ENCODE data around the gene CYP39A1. TPM values are rescaled to one million over a fixed set of nuclear protein-coding genes. Genes with fewer than 3 reads are reported as not detected.

The CYP39A1 gene
- total RNA-seq (1.7 TPM), polyA plus RNA-seq (1.2 TPM)
- long read RNA-seq, donor 1: 0 reads
- long read RNA-seq, donor 2: 0 reads
- long read RNA-seq, donor 3, partial matches to known transcripts: 0 of 1 reads
- long read RNA-seq, donor 3, other reads (novel, unspliced or antisense): 0 of 1 reads
- long read RNA-seq, donor 4: 0 reads
- long read RNA-seq, donor 5, partial matches to known transcripts: 0 of 1 reads
- long read RNA-seq, donor 5, other reads (novel, unspliced or antisense): 0 of 1 reads
- long read RNA-seq, donor 6: 0 reads
- long read RNA-seq, donor 7: 0 reads
- long read RNA-seq, donor 8, partial matches to known transcripts: 0 of 2 reads
- long read RNA-seq, donor 8, other reads (novel, unspliced or antisense): 0 of 2 reads
- long read RNA-seq, donor 9: 0 reads
- long read RNA-seq, donor 10, partial matches to known transcripts: 0 of 1 reads
- long read RNA-seq, donor 10, other reads (novel, unspliced or antisense): 0 of 1 reads

- peaks cover 7 to 11% of the 10 kb centered on the region in 2 donors for H3K4me1 ChIP-seq (ENCODE audit: control insufficient read depth in 2 of 2, insufficient read depth in 2 of 2, low read length in 2 of 2)
- DNase-seq (ENCODE audit: low read depth in 6 of 9, low spot score in 9 of 9): peak; percentile 40 to 89 (median 77)
- no peaks in the 10 kb centered on the region for H3K9me3 ChIP-seq (ENCODE audit: control insufficient read depth in 2 of 2, insufficient read depth in 1 of 2, low read length in 1 of 2)
- H3K4me3 ChIP-seq (ENCODE audit: low read length in 2 of 2): peak within 1 kb of the TSS; percentile 67 to 77
- no peaks in the 10 kb centered on the region for H3K36me3 ChIP-seq (ENCODE audit: control insufficient read depth in 2 of 2, insufficient read depth in 2 of 2, low read length in 1 of 2)
- under 1% methylated on average over 72 of the region's 72 CpGs for WGBS
- H3K27ac ChIP-seq (ENCODE audit: low read depth in 1 of 2, low read length in 1 of 2): peak within 1 kb of the TSS in 1 of 2 donors; percentile 12
- peaks cover 13 to 38% of the 10 kb centered on the region in 2 donors for H3K27me3 ChIP-seq (ENCODE audit: control insufficient read depth in 2 of 2, insufficient read depth in 1 of 2, low read length in 1 of 2)
These were observed at the start of gene CYP39A1, which contains the start of gene SLC25A27 for GRCh38 chr6:46652603-46653438. TSS of gene CYP39A1 (minus strand) at chr6:46652818. CDS start at chr6:46652582, 236 bp downstream. TSS of gene SLC25A27 (plus strand) at chr6:46652975. CDS start at chr6:46653193, 218 bp downstream.

- 86% methylated on average over 1 of the region's 1 CpG for whole genome bisulfite sequencing
- Histone ChIP-seq H3K4me1 (ENCODE audit: control insufficient read depth in 2 of 2, insufficient read depth in 2 of 2, low read length in 2 of 2) (no peaks in the 10 kb centered on the region), H3K27ac (ENCODE audit: low read depth in 1 of 2, low read length in 1 of 2) (no peak overlapping the region), H3K27me3 (ENCODE audit: control insufficient read depth in 2 of 2, insufficient read depth in 1 of 2, low read length in 1 of 2) (no peaks in the 10 kb centered on the region), H3K4me3 (ENCODE audit: low read length in 2 of 2) (no peak overlapping the region), H3K36me3 (ENCODE audit: control insufficient read depth in 2 of 2, insufficient read depth in 2 of 2, low read length in 1 of 2) (no peaks in the 10 kb centered on the region), H3K9me3 (ENCODE audit: control insufficient read depth in 2 of 2, insufficient read depth in 1 of 2, low read length in 1 of 2) (no peaks in the 10 kb centered on the region)
- no peak for DNase-seq (ENCODE audit: low read depth in 6 of 9, low spot score in 9 of 9)
These were observed 47.4 kb upstream of the CYP39A1 start for GRCh38 chr6:46699970-46700369.

GRCh38 chr6:46690911-46691451 is 38.4 kb upstream of the CYP39A1 start:
- H3K4me1 ChIP-seq (ENCODE audit: control insufficient read depth in 2 of 2, insufficient read depth in 2 of 2, low read length in 2 of 2): no peaks in the 10 kb centered on the region
- H3K36me3 ChIP-seq (ENCODE audit: control insufficient read depth in 2 of 2, insufficient read depth in 2 of 2, low read length in 1 of 2): no peaks in the 10 kb centered on the region
- H3K27ac ChIP-seq (ENCODE audit: low read depth in 1 of 2, low read length in 1 of 2): no peak overlapping the region
- DNase-seq (ENCODE audit: low read depth in 6 of 9, low spot score in 9 of 9): no peak
- no peaks in the 10 kb centered on the region for H3K27me3 ChIP-seq (ENCODE audit: control insufficient read depth in 2 of 2, insufficient read depth in 1 of 2, low read length in 1 of 2)
- 87% methylated on average over 1 of the region's 1 CpG for WGBS
- H3K4me3 ChIP-seq (ENCODE audit: low read length in 2 of 2): no peak overlapping the region
- peaks cover 0 to 9% of the 10 kb centered on the region in 2 donors for H3K9me3 ChIP-seq (ENCODE audit: control insufficient read depth in 2 of 2, insufficient read depth in 1 of 2, low read length in 1 of 2)

- DNase-seq (ENCODE audit: low read depth in 6 of 9, low spot score in 9 of 9): no peak
- Histone ChIP-seq H3K27ac (ENCODE audit: low read depth in 1 of 2, low read length in 1 of 2) (no peak overlapping the region), H3K4me3 (ENCODE audit: low read length in 2 of 2) (no peak overlapping the region), H3K4me1 (ENCODE audit: control insufficient read depth in 2 of 2, insufficient read depth in 2 of 2, low read length in 2 of 2) (no peaks in the 10 kb centered on the region), H3K27me3 (ENCODE audit: control insufficient read depth in 2 of 2, insufficient read depth in 1 of 2, low read length in 1 of 2) (no peaks in the 10 kb centered on the region), H3K36me3 (ENCODE audit: control insufficient read depth in 2 of 2, insufficient read depth in 2 of 2, low read length in 1 of 2) (no peaks in the 10 kb centered on the region), H3K9me3 (ENCODE audit: control insufficient read depth in 2 of 2, insufficient read depth in 1 of 2, low read length in 1 of 2) (peaks cover 0 to 9% of the 10 kb centered on the region in 2 donors)
- 96% methylated on average over 2 of the region's 2 CpGs for WGBS
These were observed 37.6 kb upstream of the CYP39A1 start for GRCh38 chr6:46690141-46690755.

- DNase-seq (ENCODE audit: low read depth in 6 of 9, low spot score in 9 of 9): no peak
- H3K27me3 ChIP-seq (ENCODE audit: control insufficient read depth in 2 of 2, insufficient read depth in 1 of 2, low read length in 1 of 2): no peaks in the 10 kb centered on the region
- no peak overlapping the region for H3K4me3 ChIP-seq (ENCODE audit: low read length in 2 of 2)
- H3K27ac ChIP-seq (ENCODE audit: low read depth in 1 of 2, low read length in 1 of 2): no peak overlapping the region
- H3K36me3 ChIP-seq (ENCODE audit: control insufficient read depth in 2 of 2, insufficient read depth in 2 of 2, low read length in 1 of 2): no peaks in the 10 kb centered on the region
- peaks cover 0 to 9% of the 10 kb centered on the region in 2 donors for H3K9me3 ChIP-seq (ENCODE audit: control insufficient read depth in 2 of 2, insufficient read depth in 1 of 2, low read length in 1 of 2)
- no peaks in the 10 kb centered on the region for H3K4me1 ChIP-seq (ENCODE audit: control insufficient read depth in 2 of 2, insufficient read depth in 2 of 2, low read length in 2 of 2)
- WGBS: 95% methylated on average over 3 of the region's 3 CpGs
These were observed 37.0 kb upstream of the CYP39A1 start for GRCh38 chr6:46689657-46690056.

GRCh38 chr6:46688966-46689335 is 36.3 kb upstream of the CYP39A1 start:
- H3K27me3 ChIP-seq (ENCODE audit: control insufficient read depth in 2 of 2, insufficient read depth in 1 of 2, low read length in 1 of 2): no peaks in the 10 kb centered on the region
- WGBS: 97% methylated on average over 13 of the region's 13 CpGs

GRCh38 chr6:46688117-46688965 is 35.7 kb upstream of the CYP39A1 start:
- Histone ChIP-seq H3K4me1 (ENCODE audit: control insufficient read depth in 2 of 2, insufficient read depth in 2 of 2, low read length in 2 of 2) (no peaks in the 10 kb centered on the region), H3K27ac (ENCODE audit: low read depth in 1 of 2, low read length in 1 of 2) (no peak overlapping the region), H3K9me3 (ENCODE audit: control insufficient read depth in 2 of 2, insufficient read depth in 1 of 2, low read length in 1 of 2) (peaks cover 0 to 9% of the 10 kb centered on the region in 2 donors), H3K4me3 (ENCODE audit: low read length in 2 of 2) (no peak overlapping the region), H3K36me3 (ENCODE audit: control insufficient read depth in 2 of 2, insufficient read depth in 2 of 2, low read length in 1 of 2) (no peaks in the 10 kb centered on the region), H3K27me3 (ENCODE audit: control insufficient read depth in 2 of 2, insufficient read depth in 1 of 2, low read length in 1 of 2) (no peaks in the 10 kb centered on the region)
- WGBS: 96% methylated on average over 85 of the region's 85 CpGs
- no peak for DNase-seq (ENCODE audit: low read depth in 6 of 9, low spot score in 9 of 9)

More at GRCh38 chr6:46688966-46689335, 36.3 kb upstream of the CYP39A1 start:
- peaks cover 0 to 9% of the 10 kb centered on the region in 2 donors for H3K9me3 ChIP-seq (ENCODE audit: control insufficient read depth in 2 of 2, insufficient read depth in 1 of 2, low read length in 1 of 2)
- DNase-seq (ENCODE audit: low read depth in 6 of 9, low spot score in 9 of 9): no peak
- H3K27ac ChIP-seq (ENCODE audit: low read depth in 1 of 2, low read length in 1 of 2): no peak overlapping the region
- H3K4me3 ChIP-seq (ENCODE audit: low read length in 2 of 2): no peak overlapping the region
- H3K36me3 ChIP-seq (ENCODE audit: control insufficient read depth in 2 of 2, insufficient read depth in 2 of 2, low read length in 1 of 2): no peaks in the 10 kb centered on the region
- H3K4me1 ChIP-seq (ENCODE audit: control insufficient read depth in 2 of 2, insufficient read depth in 2 of 2, low read length in 2 of 2): no peaks in the 10 kb centered on the region

GRCh38 chr6:46687619-46688097 is 35.0 kb upstream of the CYP39A1 start, which contains the start of gene TDRD6:
TSS of gene TDRD6 (plus strand) at chr6:46687885. CDS start at chr6:46688129, 244 bp downstream.
- no peak for DNase-seq (ENCODE audit: low read depth in 6 of 9, low spot score in 9 of 9)
- H3K36me3 ChIP-seq (ENCODE audit: control insufficient read depth in 2 of 2, insufficient read depth in 2 of 2, low read length in 1 of 2): no peaks in the 10 kb centered on the region
- peaks cover 0 to 9% of the 10 kb centered on the region in 2 donors for H3K9me3 ChIP-seq (ENCODE audit: control insufficient read depth in 2 of 2, insufficient read depth in 1 of 2, low read length in 1 of 2)
- H3K4me3 ChIP-seq (ENCODE audit: low read length in 2 of 2): no peak within 1 kb of the TSS
- no peaks in the 10 kb centered on the region for H3K27me3 ChIP-seq (ENCODE audit: control insufficient read depth in 2 of 2, insufficient read depth in 1 of 2, low read length in 1 of 2)
- 95% methylated on average over 41 of the region's 41 CpGs for WGBS
- H3K4me1 ChIP-seq (ENCODE audit: control insufficient read depth in 2 of 2, insufficient read depth in 2 of 2, low read length in 2 of 2): no peaks in the 10 kb centered on the region
- no peak within 1 kb of the TSS for H3K27ac ChIP-seq (ENCODE audit: low read depth in 1 of 2, low read length in 1 of 2)
